Esophagus (tissue), 2 donors: ENCODE data around the gene DISC1. TPM values are rescaled to one million over a fixed set of nuclear protein-coding genes. Genes with fewer than 3 reads are reported as not detected.

ENCODE experiments used
- H3K27ac ChIP-seq, 2 donors: one replicate each; pipeline ENCODE4 v1.5.1; 2013; ENCODE audit warnings: low read depth in 2 of 2, mild to moderate bottlenecking in 2 of 2, inconsistent platforms in 1 of 2, low read length in 1 of 2, moderate library complexity in 1 of 2
- H3K27me3 ChIP-seq, 2 donors: one replicate each; pipeline ENCODE4 v1.6.1; 2013; ENCODE audit warnings: low read length in 2 of 2, control low read depth in 1 of 2, mild to moderate bottlenecking in 1 of 2; ENCODE audit not compliant: insufficient read depth in 2 of 2, control insufficient read depth in 1 of 2
- H3K36me3 ChIP-seq, 2 donors: one replicate each; pipeline ENCODE4 v1.6.1; 2013; ENCODE audit warnings: low read length in 1 of 2; ENCODE audit not compliant: control insufficient read depth in 2 of 2, insufficient read depth in 2 of 2
- H3K4me1 ChIP-seq, 2 donors: one replicate each; pipeline ENCODE4 v1.6.1; 2013; ENCODE audit warnings: low read length in 1 of 2; ENCODE audit not compliant: control insufficient read depth in 2 of 2, insufficient read depth in 2 of 2
- H3K4me3 ChIP-seq, 2 donors: one replicate each; pipeline ENCODE4 v1.5.1; 2013; ENCODE audit warnings: low read length in 2 of 2, mild to moderate bottlenecking in 2 of 2, low read depth in 1 of 2, moderate library complexity in 1 of 2
- H3K9me3 ChIP-seq, 2 donors: one replicate each; pipeline ENCODE4 v1.6.1; 2013; ENCODE audit warnings: mild to moderate bottlenecking in 2 of 2, low read depth in 1 of 2, low read length in 1 of 2, moderate library complexity in 1 of 2; ENCODE audit not compliant: control insufficient read depth in 2 of 2, insufficient read depth in 1 of 2
- WGBS, 2 donors: extraction: QIAGEN DNeasy Blood & Tissue Kit; methylation state at CpG; one replicate each; pipeline ENCODE4 v1.1.7; 2013; 5-methylcytosine and 5-hydroxymethylcytosine counted together
- polyA plus RNA-seq, 2 donors: library from polyadenylated mRNA; stranded (reverse); fragments of 200-250 nt; gene quantifications; one replicate each; pipeline ENCODE4 v1.2.3, GENCODE V29; 2013
- donor health status: healthy with polysubstance abuse.
- donor health status: Bipolar disorder and iron deficiency.

DISC1 gene
- polyA plus RNA-seq, 2 donors, result 0.41 to 0.79 TPM

DNA sequence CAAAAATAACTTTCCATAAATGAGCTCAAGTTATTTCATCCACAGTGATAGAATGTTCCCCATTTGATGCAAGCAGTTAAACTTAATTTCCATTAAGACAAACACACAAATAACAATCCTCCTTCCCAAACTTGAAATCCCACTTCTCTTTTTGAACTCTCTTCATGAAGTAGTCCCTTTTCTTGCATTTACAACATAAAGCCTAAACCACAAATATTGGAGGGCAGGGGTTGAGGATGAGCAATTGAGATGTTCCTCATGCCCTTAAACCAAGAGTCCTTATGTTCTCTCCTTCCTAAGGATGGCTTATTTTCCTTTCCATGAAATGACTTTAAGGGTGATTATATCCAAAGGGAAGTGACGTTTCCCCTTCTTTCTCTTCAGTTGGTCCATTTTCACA is 228.8 kb downstream of the DISC1 start:
- H3K36me3 ChIP-seq, result no peaks in the 10 kb centered on the region
- no peaks in the 10 kb centered on the region for H3K4me1 ChIP-seq
- no peak overlapping the region for H3K27ac ChIP-seq
- no peaks in the 10 kb centered on the region for H3K9me3 ChIP-seq
- H3K4me3 ChIP-seq, result no peak overlapping the region
- no peaks in the 10 kb centered on the region for H3K27me3 ChIP-seq
- 76 to 92% methylated on average over 1 of the region's 1 CpG for WGBS, 2 donors

DNA sequence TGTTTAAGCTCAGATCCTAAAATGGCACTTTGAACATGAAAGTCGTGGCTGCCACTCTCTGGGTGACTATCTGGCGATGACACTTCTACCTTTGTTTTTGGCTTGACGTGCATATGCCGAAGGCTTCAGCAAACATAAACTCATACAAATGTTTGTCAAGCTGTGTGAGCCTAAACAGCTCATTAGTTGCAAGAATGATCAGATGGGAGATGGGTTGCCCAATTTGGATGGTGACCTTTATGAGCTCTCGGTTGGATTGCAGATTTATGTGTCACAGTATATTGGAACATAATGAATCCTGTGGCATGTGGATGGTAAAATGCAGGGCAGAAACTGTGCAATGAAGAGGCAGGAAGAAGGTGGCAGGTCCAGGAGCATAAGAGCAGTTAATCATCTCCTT is 229.3 kb downstream of the DISC1 start:
- Histone ChIP-seq H3K27me3 (no peaks in the 10 kb centered on the region), H3K36me3 (no peaks in the 10 kb centered on the region), H3K9me3 (no peaks in the 10 kb centered on the region), H3K4me1 (no peaks in the 10 kb centered on the region), H3K4me3 (no peak overlapping the region), H3K27ac (no peak overlapping the region)
- WGBS, 2 donors, result 91 to 96% methylated on average over 5 of the region's 5 CpGs

DNA sequence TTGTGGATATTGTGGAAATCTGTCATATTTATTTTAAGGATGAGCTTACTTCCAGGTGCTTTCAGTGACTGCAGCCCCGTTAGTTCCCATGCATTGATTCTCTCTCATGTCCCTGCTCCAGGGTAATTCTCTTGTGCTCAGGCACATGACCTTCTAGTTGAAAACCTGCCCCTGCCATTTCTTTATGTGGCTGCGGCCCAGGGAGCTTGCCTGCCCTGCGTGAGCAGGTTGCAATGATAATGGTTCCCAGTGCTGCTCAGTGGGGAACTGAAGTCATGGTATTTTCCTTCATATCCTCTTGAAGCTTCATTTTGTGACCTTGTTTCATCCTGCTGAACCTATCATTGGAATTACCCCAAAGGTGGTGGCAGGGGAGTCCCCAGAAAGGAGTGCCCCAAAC is 229.8 kb downstream of the DISC1 start:
- no peaks in the 10 kb centered on the region for H3K9me3 ChIP-seq
- H3K4me3 ChIP-seq, result no peak overlapping the region
- no peaks in the 10 kb centered on the region for H3K4me1 ChIP-seq
- 86 to 96% methylated on average over 3 of the region's 3 CpGs for WGBS, 2 donors
- no peaks in the 10 kb centered on the region for H3K36me3 ChIP-seq
- no peaks in the 10 kb centered on the region for H3K27me3 ChIP-seq
- no peak overlapping the region for H3K27ac ChIP-seq

DNA sequence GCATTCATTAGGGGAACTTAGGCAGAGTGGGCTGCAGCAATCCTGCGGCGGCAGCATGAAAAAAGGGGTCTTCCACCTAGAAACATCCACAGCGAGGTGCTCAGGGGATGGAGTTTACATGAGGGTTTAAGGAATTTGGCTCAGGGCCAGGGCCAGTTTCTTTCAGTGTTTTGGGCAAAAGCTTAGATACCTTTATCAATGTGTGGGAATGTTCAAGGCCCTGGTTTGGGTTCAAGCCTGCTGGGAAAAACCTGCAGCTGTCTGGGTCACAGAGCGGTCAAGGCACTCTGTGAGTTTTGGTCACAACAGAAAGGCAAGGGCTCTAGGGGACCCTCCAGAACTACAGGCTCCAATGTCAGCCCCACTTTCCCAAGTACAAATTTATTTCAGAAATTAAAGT is 230.3 kb downstream of the DISC1 start:
- Histone ChIP-seq H3K9me3 (no peaks in the 10 kb centered on the region), H3K36me3 (no peaks in the 10 kb centered on the region), H3K27ac (no peak overlapping the region), H3K27me3 (no peaks in the 10 kb centered on the region), H3K4me3 (no peak overlapping the region), H3K4me1 (no peaks in the 10 kb centered on the region)
- 97 to 98% methylated on average over 4 of the region's 4 CpGs for WGBS, 2 donors

DNA sequence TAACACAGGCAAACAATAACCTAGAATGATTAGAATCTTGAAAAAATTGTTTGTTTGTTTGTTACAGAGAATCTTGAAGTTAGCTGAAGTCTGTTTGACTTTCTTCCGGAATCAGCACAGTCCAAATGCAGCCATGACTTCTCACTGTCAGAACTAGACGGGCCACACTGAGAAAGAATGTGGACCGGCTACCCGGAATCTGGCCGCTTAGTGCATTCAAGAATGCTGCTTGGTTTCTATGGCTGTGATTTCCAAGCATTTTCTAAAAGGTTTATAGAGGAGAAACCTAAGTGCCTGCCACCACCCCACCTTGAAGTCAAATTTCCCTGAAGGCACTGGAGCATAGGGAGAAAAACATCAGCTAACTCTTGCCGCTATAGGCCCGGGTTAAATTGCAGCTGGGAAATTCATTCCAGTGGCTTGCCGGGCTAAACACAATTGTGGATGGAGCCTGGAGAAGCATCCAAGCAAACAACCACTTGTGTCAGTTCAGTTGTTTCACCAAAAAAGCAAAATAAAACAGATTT is 231.1 kb downstream of the DISC1 start:
- WGBS, 2 donors, result 93 to 97% methylated on average over 8 of the region's 8 CpGs
- no peak overlapping the region for H3K4me3 ChIP-seq
- no peaks in the 10 kb centered on the region for H3K27me3 ChIP-seq
- no peaks in the 10 kb centered on the region for H3K4me1 ChIP-seq
- H3K27ac ChIP-seq, result no peak overlapping the region
- no peaks in the 10 kb centered on the region for H3K9me3 ChIP-seq
- no peaks in the 10 kb centered on the region for H3K36me3 ChIP-seq

DNA sequence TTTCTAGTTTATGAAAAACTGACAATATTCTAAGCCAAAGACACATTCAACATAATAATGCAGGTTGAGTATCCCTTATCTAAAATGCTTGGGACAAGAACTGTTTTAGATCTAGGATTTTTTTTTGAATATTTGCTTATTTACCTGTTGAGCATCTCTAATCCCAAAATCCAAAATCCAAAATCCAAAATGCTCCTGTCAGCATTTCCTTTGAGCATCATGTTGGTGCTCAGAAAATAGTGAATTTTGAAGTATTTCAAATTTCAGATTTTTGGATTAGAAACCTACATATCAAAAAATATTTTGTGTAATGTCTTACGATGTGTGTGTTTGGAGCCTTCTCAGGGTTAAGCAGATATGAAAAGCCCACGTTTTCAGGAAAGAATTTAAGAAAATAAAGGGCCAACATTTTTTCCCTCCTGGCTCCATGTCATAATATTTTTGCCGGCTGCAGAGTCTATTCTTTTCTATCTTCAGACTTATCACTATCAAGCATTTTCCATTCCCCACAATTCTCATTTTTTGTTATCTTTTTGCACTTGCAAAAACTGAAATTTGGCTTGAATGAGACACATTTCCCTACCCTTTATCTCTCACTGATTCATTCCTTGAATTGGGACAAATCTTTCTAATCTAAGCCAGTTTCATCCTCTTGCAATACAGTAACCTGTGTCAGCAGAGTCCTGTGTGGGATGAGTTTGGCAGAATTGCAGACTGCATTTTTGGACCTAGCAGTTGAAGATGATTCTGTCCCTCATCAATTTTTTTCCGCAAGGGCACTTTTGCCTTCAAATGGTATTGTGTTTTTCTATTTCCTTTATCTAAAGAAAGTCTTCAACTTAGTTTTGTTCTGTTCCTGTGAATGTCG is 233.9 kb downstream of the DISC1 start:
- 81 to 82% methylated on average over 5 of the region's 5 CpGs for WGBS, 2 donors

DNA sequence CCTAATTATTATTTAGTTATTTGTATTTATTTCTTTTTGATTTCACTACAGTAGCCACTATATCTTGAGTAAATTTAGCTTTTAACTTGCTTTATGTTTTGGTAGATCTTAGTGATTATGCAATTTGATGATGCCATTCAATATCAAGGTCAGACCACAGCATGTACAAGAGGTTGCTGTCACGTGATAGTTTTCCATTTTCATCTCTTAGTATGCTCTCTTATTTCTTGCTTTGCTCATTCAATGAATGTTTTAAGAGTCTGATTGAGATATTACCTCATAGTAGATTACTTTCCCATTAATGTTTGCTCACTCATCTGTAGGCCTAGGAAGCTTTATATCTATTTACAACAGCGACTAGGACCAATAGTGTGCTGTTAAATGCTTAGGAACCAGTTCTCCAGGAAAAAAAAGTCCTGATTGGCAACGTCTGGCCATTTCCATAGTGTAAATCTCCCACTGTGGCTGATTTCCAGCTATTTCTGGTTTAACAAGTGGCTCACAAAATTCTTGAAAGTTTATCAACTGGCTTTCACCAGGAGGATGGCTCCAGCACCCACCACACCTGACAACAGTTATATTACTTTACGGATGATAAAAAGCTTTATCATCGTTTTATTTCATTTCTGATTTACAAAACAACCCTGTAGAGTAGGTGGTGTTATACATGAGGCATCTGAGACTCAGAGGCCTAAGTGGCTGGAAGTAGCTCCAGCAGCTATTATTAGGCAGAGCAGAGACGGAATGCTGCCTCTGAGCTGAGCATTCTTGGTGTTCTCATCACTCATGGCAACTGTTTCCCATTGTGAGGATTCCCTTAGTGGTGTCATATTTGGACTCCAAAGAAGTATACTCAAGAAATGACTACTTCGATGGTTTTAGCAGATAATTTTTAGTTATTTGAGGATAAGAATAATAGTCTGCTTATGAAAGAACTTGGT is 235.2 kb downstream of the DISC1 start:
- Histone ChIP-seq H3K4me1 (no peaks in the 10 kb centered on the region), H3K9me3 (no peaks in the 10 kb centered on the region), H3K4me3 (no peak overlapping the region), H3K36me3 (no peaks in the 10 kb centered on the region), H3K27ac (no peak overlapping the region), H3K27me3 (no peaks in the 10 kb centered on the region)
- 69 to 71% methylated on average over 7 of the region's 7 CpGs for WGBS, 2 donors

More for the DNA sequence above, 233.9 kb downstream of the DISC1 start:
- Histone ChIP-seq H3K4me1 (no peaks in the 10 kb centered on the region), H3K27me3 (no peaks in the 10 kb centered on the region), H3K9me3 (no peaks in the 10 kb centered on the region), H3K27ac (no peak overlapping the region), H3K36me3 (no peaks in the 10 kb centered on the region), H3K4me3 (no peak overlapping the region)

DNA sequence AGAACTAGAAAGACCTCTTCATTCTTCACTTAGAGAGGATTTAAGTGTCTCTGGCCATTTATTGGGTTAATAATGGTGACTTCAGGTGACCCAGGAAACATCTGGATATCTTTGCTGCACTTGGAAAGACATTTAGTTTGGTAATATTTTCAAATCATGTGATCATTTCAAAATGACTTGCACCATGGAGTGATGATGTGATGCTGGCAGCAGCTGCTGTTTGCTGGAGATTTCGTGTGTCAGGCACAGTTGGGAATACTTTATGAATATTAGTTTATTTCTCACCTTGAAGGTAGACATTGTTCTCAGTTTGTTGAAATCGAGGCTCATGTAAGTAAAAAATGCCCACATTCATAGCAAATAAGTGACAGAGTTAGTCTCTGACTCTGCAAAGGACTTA is 236.0 kb downstream of the DISC1 start:
- Histone ChIP-seq H3K4me3 (no peak overlapping the region), H3K9me3 (no peaks in the 10 kb centered on the region), H3K4me1 (peaks cover 0 to 2% of the 10 kb centered on the region in 2 donors), H3K27ac (no peak overlapping the region), H3K27me3 (no peaks in the 10 kb centered on the region), H3K36me3 (no peaks in the 10 kb centered on the region)
- 81 to 89% methylated on average over 2 of the region's 2 CpGs for WGBS, 2 donors

DNA sequence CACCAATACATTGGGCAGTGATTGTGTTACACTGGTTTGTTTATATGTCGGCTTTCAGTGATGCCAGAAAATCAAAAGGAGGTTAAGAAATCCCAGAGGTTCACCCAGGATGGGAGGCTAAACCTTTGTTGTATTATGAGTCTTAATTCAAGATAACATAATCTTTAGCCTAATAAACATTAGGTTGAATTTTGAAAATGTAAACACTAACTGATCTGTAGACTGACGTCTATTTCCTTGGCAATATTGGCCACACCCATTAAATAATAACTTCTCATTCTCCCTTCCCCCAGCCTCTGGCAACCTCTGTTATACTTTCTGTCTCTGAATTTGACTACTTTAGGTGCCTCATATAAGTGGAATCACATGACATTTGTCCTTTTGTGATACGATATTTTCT is 238.7 kb downstream of the DISC1 start:
- Histone ChIP-seq H3K27ac (no peak overlapping the region), H3K9me3 (no peaks in the 10 kb centered on the region), H3K36me3 (no peaks in the 10 kb centered on the region), H3K4me1 (peaks cover 2 to 3% of the 10 kb centered on the region in 2 donors), H3K27me3 (no peaks in the 10 kb centered on the region), H3K4me3 (no peak overlapping the region)
- 59 to 70% methylated on average over 3 of the region's 3 CpGs for WGBS, 2 donors
